Measurements from ENCODE around the gene PEX10.
A peak's percentile ranks its signal among the peaks of the same experiment; 100 is the strongest.

Gene PEX10

DNA sequence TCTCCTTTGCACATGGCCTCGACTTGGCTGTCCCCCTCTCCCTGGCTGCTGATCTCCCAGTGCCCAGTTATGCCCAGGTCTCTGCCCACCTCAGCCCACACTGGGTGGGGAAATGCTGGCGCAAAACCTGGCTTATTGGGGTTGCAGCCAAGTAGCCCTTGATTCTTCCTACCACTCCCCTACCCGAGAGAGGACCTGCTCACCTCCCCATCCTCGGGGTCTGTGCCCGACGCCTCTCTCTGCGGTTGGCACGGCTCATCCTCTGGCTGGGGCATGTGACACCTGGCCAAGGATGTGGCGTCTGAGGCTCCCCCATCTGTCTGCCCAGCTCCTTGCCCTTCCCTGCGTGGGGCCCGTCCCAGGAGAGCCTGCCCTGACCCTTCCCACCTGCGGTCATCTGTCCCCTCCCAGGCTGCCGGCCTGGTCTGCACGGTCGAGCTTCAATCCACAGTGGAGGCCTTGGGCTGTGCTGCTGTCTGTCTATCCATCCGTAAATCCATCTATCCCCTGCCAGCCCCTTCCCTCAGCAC is 6.5 kb upstream of the PEX10 start:
- no peak for DNase-seq

DNA sequence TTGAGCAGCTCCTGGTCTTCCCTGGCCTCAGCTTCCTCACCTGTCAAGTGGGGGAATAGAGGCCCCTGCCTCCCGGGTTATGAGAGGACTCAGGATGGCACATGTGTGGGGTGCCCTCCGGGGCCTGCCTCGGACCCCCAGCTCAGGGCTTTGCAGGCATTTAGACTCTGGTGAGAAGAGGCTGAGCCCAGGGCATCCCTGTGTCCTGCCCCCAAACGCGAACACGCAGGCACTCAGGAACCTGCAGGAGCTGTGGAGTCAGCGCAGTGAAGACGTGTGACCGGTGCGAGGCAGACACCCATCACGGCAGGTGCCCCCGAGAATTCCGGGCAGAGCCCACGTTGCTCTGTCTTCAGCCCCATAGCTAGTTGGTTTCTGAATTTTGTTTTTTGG is 5.5 kb upstream of the PEX10 start:
- no peak for DNase-seq

DNA sequence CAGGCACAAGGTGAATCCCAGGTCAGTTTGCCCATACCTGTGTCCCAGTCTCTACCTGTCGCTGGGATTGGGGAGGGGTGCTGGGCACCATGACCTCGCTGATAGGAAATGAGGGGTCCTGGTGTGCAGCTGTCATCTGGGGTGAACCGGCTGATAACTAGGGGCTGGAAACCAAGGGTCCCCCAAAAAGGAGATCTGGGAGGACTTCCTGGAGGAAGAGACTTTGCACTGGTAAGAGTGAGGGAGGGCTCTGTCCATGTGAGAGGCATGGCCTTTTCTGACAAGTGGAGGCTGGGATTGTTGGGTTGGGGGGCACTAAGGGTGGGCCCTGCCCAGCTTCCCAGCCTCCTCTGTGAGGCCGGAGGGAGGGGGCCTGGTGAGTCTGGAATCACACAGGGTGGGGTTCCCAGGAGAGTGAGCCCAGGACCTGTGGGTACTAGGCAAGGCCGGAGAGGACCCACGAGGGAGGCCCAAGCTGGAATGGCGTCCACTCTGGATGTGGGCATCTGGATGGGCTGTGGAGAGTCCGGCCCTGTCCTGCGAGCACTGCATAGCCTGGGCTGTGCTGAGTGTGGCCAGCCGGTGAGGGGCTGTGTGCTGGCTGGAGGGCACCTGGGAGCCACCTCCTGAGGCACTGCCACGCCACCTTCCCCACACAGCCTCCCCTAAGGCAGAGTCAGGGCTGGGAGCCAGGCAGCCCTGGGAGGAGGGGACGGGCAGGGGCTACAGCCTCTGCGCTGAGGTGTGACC is 4.9 kb upstream of the PEX10 start:
- no peak for DNase-seq

DNA sequence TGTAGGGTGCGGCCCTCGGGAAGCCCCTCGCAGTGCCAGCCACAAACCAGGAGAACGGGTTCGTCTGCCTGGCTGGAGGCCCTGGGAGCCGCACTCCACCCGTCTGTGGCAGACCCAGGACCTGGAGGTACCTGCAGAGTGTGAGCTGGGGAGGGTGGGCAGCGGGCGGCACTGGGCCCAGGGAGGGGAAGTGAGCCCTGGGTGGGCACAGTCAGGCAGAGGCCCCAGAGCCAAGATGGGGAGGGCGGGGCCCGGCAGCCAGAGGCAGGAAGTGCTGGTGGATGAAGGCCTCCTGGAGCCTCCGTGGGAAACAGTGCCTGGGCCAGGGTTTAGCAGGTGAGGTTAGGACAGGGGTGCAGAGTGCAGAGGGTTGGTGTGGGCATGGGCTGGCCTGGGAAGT is 4.0 kb upstream of the PEX10 start:
- no peak for DNase-seq

DNA sequence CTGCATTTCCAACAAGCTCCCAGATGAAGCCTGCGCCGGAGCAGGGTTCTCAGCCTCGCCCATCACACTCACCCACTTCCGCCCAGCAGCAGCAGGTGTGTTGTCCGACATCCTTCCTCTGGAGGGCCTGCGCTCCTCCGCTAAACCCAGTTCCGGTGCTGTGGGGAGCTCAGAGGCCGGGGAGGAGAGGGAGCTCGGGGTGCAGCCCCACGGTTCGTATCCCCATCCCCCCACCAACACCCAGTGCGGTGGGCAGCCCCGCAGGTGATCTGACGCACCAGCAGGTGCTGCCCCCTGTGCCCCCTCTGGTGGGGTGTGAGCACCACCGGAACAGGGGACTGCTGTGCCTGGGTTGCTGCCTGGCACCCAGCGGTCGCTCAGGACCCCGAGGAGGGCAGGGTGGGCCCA is 3.4 kb upstream of the PEX10 start:
- DNase-seq: no peak

DNA sequence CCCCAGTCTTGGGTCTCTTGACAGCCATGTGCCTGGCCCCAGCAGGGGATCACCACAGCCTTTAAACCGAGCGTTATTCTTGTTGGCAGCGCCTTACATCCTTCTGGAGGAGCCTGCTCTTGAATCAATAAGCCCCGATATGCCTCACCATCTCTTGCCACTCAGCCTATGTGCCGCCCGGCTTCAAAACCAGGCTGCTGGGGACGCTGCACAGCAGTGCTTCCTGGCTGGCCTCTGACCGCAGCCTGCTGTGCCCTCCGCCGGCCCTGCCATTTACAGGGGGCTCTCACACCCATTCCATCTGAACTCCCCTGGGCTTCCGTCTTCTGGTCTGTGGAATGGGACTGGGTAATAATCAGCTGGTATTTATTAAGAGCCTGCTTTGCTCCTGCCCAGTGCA is 3.0 kb upstream of the PEX10 start:
- DNase-seq: no peak

DNA sequence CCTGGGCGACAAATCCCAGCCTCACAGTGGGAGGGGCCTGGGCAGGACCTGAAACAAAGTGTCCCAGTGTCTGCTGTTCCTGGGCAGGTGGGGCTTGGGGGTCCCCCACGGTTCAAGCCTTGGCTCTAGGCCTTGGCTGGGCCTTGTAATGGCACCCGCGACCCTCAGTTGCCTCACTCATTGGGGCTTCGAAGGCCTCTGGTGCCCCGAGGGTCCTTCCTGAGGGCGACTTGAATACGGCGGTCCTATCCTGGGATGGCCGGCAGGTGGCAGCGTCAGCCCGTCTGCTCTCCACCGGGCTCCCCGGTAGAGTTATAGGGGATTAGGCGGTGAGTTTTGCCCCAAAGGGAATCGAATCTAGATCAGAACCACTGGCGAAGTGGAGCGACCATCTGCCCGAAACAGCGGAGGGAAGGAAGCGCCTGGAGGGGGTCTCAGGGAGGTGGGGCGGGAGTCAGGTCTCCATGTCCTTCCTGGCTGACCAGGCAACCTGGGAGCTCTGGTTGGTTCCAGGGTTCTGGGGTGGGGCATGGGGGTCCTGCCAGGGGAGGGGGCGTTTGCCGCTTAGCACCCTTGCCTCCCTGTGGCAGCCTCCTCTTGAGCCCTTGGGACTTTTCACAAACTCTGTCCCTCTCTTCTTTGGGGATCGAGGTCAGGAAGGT is 2.1 kb upstream of the PEX10 start:
- DNase-seq: peak; percentile 60

DNA sequence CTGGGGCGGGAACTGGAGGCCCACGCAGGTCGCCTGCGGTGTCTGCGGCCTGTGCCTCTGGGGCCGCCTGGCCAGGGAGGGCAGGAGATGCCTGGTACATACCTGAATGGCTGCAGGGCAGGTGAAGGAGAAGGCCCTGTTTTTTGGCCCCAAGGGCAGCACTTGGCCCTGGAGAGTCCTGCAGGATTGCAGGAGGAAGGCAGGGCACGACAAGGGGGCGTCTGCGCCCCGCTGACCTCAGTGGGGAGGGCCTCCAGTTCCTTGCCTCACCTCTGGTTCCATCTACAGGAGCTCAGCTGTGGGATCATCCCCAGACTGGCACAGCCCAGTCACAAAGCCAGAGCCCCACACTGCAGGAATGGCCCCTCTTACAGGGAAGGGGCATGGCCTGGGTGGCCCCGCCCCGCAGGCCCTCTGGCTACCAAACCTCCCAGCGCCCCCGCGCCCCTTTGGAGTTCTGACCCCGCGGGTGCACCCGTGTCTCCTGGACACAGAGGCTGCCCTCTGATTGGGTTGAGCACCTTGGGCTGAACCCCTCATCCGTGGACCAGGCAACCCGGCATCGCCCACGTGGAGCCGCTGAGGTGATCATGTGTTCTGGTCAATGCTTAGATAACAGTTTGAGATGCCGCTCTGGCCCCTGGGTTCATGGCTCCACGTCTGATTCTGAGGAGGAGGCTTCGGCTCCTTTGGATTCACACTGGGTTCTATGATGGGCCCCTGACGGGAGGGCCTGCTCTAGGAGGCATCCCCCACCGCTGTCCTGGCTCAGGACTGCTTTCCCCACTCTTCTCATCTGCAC is 1.3 kb upstream of the PEX10 start:
- no peak for DNase-seq

DNA sequence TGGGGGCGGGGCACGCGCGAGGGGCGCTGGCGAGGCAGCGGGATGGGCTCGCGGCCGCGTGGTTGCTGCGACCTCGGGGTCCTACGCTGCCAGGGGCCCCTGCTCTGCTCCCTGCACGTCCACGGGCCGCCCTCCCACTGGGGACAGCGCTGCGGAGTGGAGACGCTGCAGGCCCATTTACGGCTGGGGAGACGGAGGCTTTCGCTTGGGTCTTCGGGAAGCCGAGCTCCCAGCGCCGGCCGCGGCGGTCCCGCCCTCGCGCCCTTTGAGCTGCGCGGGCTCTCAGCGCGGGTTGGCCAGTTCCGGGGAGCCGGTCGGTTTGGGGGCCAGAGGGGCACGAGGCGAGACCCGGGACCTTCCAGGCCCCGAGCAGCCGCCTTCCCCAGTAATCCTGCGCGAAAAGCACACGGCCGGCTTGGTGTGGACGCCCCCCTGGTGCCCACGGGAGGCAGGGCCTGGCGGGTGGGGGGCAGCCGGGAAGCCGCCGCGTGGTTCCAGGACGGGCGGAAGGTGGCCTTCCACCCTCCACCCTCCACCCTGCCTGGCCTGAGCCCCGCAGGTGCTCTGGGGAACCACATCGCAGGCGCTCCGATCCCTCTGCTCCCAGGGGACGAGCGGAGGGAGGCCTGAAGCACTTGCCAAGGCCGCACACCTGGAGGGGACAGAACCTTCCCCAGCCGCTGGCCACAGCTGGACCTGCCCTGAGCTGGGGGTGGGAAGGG is 570 bp upstream of the PEX10 start:
- DNase-seq: no peak

DNA sequence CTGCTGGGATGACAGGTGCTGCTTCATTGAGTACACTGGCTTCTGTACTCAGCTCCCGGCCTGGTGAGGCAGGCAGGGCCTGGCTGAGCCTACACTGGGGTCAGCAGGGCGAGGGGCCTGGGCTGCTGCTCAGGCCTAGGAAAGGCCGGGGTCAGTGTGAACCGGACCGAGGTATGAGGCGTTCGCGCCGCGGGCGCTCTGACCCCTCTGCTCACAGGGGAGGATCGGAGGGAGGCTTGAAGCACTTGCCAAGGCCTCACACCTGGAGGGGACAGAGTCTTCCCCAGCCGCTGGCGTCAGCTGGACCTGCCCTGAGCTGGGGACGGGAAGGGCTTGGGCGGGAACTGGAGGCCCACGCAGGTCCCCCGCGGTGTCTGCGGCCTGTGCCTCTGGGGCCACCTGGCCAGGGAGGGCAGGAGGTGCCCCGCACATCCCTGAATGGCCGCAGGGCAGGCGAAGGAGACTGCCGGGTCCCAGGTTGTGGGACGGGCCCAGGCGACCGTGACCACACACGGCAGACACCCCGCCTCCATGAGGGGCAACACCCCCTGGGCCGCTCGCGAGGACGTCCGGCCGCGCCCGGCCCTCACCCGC is 466 bp downstream of the PEX10 start:
- DNase-seq: no peak

DNA sequence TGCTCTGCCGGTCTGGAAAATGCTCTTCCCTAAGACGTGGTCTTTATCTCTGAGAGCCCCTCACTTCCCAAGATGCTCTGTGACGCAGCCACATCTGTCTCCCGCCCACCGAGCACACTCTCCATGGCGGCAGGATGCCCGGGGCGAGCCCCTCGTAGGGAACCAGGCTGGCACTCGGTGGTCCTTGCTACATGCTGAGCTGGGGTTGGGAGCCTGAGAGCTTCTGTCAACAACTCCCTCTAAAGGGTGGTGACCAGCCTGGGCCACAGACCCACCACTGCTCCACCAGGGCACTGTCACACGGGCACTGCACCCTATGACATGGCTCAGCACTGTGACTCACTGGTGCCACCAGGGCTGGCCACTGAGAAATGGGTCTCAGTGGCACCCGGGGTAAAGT is 2.6 kb downstream of the PEX10 start:
- DNase-seq: no peak

DNA sequence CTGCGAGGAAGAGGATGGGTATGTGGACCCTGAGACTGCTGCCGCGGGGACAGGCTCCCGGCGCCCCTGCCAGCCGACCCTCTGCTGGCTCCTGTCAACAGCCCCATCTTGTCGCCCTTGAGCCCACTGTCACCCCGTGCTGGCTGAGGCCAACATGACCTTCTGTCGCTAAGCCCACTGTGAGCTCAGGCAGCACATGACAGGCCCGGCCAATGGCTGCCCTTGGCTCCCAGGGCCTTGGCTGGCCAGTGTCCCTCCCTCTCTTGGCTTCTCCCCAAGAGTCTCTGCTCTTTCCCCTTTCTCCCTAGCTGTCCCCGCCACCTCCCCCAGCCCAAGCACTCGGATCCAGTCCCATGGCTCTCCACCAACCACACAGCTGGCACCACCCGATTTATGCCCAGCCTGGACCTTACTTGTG is 3.5 kb downstream of the PEX10 start:
- no peak for DNase-seq

DNA sequence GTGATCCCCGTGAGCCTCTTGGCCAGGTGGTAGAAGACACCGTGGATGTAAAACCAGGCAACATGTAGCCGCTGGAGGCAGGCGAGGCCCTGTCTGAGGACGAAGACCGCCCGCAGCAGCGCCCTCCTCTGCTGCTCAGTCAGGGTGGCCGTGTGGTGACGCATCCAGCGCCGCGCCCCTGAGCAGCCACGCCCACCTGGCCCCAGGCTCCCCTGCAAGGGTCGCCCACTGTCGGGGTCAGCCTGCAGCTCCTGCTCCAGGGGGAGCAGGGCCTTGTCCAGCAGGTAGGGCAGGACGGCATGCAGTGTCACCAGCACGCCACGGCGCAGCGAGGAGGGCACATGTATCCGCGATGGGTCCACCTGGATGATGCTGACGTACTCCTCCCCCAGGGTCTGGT is 3.9 kb downstream of the PEX10 start:
- no peak for DNase-seq

DNA sequence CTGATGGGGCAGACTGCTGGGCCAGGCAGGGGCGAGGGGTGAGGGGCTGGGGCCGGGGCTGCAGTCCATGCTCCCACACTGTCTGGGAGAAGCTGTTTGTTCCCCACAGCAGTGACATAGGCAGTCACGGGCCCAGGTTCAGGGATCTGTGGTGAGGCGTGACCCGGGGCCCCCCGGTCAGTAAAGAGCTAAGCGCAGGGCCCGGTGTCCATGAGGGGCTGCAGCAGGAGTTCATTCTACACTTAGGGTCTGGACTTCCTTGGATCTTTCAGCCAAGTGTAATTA is 4.4 kb downstream of the PEX10 start:
- no peak for DNase-seq

DNA sequence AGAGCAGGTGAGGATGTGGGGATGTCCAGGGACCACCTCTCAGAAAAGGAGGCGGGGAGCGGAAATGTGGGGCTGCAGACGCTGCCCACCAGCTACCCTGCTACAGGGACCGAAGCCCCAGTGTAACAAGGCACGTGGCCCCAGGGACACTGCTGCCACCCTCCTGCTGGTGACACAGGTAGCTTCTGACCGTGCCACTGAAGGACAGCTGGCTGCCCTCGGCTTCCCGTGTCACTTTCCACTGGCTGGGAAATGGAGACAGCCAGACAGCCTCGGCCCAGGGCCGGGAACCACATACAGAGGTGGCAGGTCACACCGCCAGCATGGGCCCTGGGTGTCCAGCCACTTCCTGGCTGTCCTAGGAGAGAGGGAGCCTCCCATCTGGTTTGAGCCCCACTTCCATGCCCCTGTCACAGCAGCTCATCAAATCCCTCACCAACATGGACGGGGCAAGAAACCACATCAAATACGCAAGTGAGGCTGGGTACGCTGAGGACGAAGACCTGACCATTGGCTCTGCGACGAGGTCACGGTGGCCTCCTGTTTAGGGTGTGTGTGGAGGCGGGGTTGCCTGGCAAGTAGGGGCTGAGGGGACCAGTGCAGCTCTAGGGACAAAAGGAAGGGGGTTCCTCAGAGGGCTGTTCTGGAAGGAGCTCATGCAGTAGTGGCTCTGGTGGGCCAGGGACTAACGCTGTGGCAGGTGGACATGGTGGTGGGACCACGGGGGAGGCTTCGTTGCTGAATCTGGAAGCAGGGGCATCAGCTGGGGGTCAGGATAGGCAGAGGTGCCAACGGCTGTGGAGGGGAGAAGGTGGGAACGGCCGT is 5.0 kb downstream of the PEX10 start:
- no peak for DNase-seq

DNA sequence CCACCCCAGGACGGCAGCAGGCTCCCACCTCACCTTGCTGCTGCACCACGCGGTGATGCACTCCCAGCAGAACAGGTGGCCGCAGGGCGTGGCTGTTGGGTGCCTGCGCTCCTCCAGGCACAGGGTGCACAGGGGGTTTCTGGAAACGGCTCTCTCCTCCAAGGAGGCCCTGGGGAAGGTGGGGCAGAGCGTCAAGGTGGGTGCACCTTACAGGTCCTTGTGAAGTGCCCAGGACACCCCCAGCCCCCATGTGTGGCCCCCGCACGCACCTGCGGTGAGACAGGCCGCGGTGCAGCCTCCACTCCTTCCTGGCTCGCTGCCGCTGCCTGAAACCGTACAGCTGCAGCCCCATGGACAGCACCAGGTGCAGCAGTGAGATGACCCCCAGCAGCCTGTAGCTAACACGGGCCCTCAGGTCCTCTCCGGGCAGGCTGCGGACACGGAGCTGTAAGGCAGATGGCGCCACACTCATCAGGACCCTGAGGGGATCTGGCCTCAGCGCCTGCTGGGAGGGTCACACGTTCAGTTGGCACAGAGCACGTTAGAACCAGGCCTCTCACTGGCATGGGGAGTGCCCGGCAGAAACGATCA is 5.8 kb downstream of the PEX10 start:
- no peak for DNase-seq

DNA sequence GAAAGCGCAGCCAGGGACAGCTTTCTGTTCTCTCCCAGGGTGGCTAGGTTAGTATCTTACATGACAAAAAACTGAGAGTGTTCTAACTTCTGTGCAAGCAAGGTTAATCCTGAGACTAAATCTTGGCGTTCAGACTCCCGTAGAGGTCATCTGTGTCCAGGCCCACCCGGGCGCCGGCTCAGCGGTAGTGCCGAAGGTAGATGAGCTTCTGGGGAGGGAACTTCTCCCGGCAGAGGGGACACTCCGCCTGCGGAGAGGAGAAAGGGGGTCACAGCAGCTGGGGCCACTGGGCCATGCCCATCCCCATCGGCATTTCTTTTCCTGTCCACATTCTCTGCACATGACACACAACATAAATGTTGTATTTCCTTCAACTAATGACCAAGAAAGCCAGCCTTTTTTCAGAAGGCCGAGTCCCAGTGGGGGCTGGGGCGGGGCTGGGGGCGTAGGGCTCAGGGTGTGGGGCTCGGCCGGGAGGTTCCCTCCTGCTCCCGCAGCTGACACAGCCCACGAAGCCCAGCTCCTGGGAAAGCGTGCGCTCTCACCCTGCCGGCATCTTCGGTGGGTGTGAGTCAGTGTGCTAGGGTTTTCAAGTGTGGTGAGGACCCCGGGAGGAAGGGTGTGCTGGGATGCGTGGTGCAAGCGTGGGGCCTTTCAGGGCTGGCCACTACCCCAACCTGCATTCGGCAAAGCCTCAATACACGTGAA is 6.6 kb downstream of the PEX10 start:
- DNase-seq: peak; percentile 23

DNA sequence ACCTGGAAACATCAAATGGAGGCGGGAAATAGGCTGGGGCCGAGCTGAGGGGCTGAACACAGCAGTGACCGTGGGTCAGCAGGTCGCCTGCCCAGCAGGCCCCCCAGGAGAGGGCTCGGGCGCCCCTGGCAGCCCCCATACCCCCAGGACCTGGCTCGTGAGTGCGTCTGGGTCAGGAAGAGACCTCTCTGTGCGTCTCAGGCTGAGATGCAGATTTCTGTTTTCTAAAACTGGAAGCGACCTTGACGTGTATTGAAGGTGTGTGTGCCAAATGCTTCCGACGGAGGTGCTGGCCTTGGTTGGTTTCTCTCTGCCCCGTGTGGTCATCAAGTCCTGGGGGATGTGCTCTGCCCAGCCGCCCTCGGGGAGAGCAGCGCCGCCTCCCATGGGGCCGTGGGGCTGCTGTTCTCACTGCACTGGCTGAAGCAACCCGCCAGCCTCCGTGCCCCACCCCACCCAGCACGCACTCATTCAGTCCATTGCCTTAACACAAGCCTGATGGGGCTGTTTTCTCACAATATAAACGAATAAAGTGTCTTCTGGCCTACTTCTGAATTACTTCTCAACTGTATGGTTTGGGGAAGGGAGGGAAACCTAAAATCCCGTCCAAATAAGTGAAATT is 7.4 kb downstream of the PEX10 start:
- DNase-seq: no peak

DNA sequence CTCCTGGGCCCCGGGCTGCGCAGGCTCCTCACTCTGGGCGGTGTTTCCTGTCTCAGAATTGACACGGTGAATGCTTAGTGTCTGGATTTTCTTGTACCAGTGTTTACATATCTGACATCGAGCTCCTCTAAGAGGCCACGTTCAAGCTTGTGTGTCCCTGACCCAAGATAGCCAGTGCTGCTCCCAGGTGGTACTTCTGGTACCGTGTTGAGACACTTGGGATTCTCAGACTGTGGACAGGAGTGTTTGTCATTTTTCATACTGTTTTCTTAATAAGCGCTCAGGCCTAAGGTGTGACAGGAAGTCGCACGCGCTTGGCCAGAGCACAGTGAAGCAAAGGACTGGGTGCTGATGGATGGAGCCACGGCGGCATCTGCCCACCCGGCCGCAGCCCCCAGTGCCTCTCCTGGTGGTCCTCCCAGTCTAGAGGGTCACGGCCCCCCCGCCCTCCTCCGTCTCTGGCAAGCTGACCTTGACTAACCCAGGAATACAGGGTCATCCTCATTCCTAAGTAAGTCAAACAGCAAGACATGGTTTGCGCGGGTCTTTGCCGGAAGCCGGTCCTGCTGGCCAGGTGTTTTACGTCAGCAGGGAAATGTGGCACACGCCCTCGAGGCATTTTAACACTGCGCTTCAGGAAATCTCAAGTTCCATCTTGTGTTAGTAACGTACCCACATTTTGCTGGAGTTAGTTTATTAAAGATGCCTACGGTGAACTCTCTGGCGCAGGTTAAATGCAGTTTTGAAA is 8.0 kb downstream of the PEX10 start:
- no peak for DNase-seq

DNA sequence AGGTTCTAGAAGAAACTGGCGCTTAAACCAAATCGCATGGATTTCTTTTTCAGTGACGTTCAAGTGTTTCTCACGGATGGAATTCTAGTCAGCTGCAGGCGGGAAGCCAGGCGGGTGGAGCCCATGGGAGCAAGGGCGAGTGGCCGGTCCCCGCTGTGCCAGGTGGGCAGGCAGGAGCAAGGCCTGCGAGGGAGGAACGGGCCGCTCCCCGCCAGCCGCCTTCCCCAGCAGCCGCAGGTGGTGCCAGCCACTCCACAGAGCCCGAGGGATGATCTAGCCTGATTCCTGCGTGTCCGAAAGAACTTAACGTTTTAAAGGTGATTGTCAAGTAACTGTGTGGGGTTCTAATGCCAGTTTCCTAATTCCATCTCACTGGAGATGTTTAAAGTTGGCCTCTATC is 9.1 kb downstream of the PEX10 start:
- no peak for DNase-seq

Measured in fibroblast of upper back skin (primary cell).